Activated T-cell treated with anti-CD3 and anti-CD28 coated beads, Interleukin-2, amount 50 U/mL, for 4 hours (primary cell): ENCODE measurements around the gene BCAP29. TPM values are rescaled to one million over a fixed set of nuclear protein-coding genes. Genes with fewer than 3 reads are reported as not detected.
"Not testable (repeated sequence)": the region's sequence is repeated elsewhere in the genome, so short reads cannot be mapped to it uniquely, and the experiment has no call there.

ENCODE experiments used
- ATAC-seq, 2 donors: fragments of 200-7000 bp; cut with Tn5 transposase; one replicate each; pipeline ENCODE4 v1.10.0; 2021
- DNase-seq: peaks from one replicate; pipeline ENCODE4 v3.0.0-alpha.2; 2020
- H3K27me3 Mint-ChIP-seq: one replicate; pipeline ENCODE4 v1.8.0; 2021; ENCODE audit warnings: low read depth, mixed read lengths
- H3K36me3 Mint-ChIP-seq: one replicate; pipeline ENCODE4 v1.8.0; 2022; ENCODE audit warnings: mixed read lengths; ENCODE audit not compliant: insufficient read depth
- H3K4me1 Mint-ChIP-seq: one replicate; pipeline ENCODE4 v1.8.0; 2021; ENCODE audit warnings: low read depth, mixed read lengths
- H3K4me3 Mint-ChIP-seq: one replicate; pipeline ENCODE4 v1.8.0; 2021; ENCODE audit warnings: mild to moderate bottlenecking, moderate library complexity, mixed read lengths
- H3K9me3 Mint-ChIP-seq: one replicate; pipeline ENCODE4 v1.8.0; 2021; ENCODE audit warnings: mixed read lengths
- total RNA-seq, 3 donors: library from RNA; stranded (reverse); gene quantifications; one replicate each; pipeline ENCODE4 v1.2.1, GENCODE V29; 2021

Gene BCAP29
- total RNA-seq = 10 to 100 TPM; 26.5 to 29.2 (median 27.8) TPM

- Mint-ChIP-seq H3K27me3 (no peaks in the 10 kb centered on the region), H3K36me3 (peaks cover 7% of the 10 kb centered on the region), H3K4me1 (peaks cover 19% of the 10 kb centered on the region), H3K9me3 (no peaks in the 10 kb centered on the region), H3K4me3 (peak within 1 kb of the TSS; percentile 90)
- ATAC-seq (peak; percentile 98 to 99), DNase-seq (peak; percentile 51)
These were observed at the start of gene BCAP29 for GRCh38 chr7:107579885-107580715. Gene BCAP29, plus strand, starts transcription at chr7:107580246. Its CDS starts 527 bp downstream, at chr7:107580773.

- no peak for DNase-seq
- Mint-ChIP-seq H3K9me3 (peaks cover 7% of the 10 kb centered on the region), H3K4me3 (no peak overlapping the region), H3K36me3 (peaks cover 46% of the 10 kb centered on the region), H3K27me3 (no peaks in the 10 kb centered on the region), H3K4me1 (peaks cover 27% of the 10 kb centered on the region)
- no peak for ATAC-seq
These were observed 49.3 kb upstream of the BCAP29 start for GRCh38 chr7:107530751-107531150.

GRCh38 chr7:107534139-107534538 is 45.9 kb upstream of the BCAP29 start:
- H3K4me1 Mint-ChIP-seq = peaks cover 28% of the 10 kb centered on the region
- H3K4me3 Mint-ChIP-seq = no peak overlapping the region
- DNase-seq (no peak), ATAC-seq (no peak)
- no peaks in the 10 kb centered on the region for H3K27me3 Mint-ChIP-seq
- peaks cover 65% of the 10 kb centered on the region for H3K36me3 Mint-ChIP-seq
- peaks cover 11% of the 10 kb centered on the region for H3K9me3 Mint-ChIP-seq

GRCh38 chr7:107537228-107537627 is 42.8 kb upstream of the BCAP29 start:
- DNase-seq = not testable (repeated sequence)

GRCh38 chr7:107538001-107538400 is 42.0 kb upstream of the BCAP29 start:
- Mint-ChIP-seq H3K36me3 (peaks cover 64% of the 10 kb centered on the region), H3K4me3 (no peak overlapping the region), H3K9me3 (peaks cover 11% of the 10 kb centered on the region), H3K4me1 (peaks cover 26% of the 10 kb centered on the region), H3K27me3 (no peaks in the 10 kb centered on the region)
- no peak for ATAC-seq
- DNase-seq = no peak

More at GRCh38 chr7:107537228-107537627, 42.8 kb upstream of the BCAP29 start:
- peaks cover 11% of the 10 kb centered on the region for H3K9me3 Mint-ChIP-seq
- peaks cover 28% of the 10 kb centered on the region for H3K4me1 Mint-ChIP-seq
- peaks cover 65% of the 10 kb centered on the region for H3K36me3 Mint-ChIP-seq
- not testable (repeated sequence) for H3K27me3 Mint-ChIP-seq, H3K4me3 Mint-ChIP-seq, ATAC-seq

GRCh38 chr7:107543338-107543993 is 36.6 kb upstream of the BCAP29 start:
- Mint-ChIP-seq H3K9me3 (peaks cover 24% of the 10 kb centered on the region), H3K4me1 (peaks cover 5% of the 10 kb centered on the region), H3K27me3 (no peaks in the 10 kb centered on the region), H3K36me3 (peaks cover 63% of the 10 kb centered on the region), H3K4me3 (no peak overlapping the region)
- no peak for DNase-seq
- no peak for ATAC-seq

GRCh38 chr7:107544848-107545591 is 35.0 kb upstream of the BCAP29 start:
- DNase-seq (no peak), ATAC-seq (no peak)
- Mint-ChIP-seq H3K4me1 (peaks cover 10% of the 10 kb centered on the region), H3K4me3 (no peak overlapping the region), H3K9me3 (peaks cover 24% of the 10 kb centered on the region), H3K27me3 (no peaks in the 10 kb centered on the region), H3K36me3 (peaks cover 60% of the 10 kb centered on the region)

GRCh38 chr7:107551936-107552335 is 28.1 kb upstream of the BCAP29 start:
- no peak for DNase-seq
- Mint-ChIP-seq H3K36me3 (peaks cover 54% of the 10 kb centered on the region), H3K4me3 (no peak overlapping the region), H3K4me1 (peaks cover 40% of the 10 kb centered on the region), H3K9me3 (peaks cover 5% of the 10 kb centered on the region), H3K27me3 (no peaks in the 10 kb centered on the region)
- no peak for ATAC-seq

- Mint-ChIP-seq H3K36me3 (peaks cover 33% of the 10 kb centered on the region), H3K27me3 (no peaks in the 10 kb centered on the region), H3K4me1 (peaks cover 45% of the 10 kb centered on the region), H3K9me3 (no peaks in the 10 kb centered on the region), H3K4me3 (no peak overlapping the region)
- peak in 1 of 2 donors; percentile 52 for ATAC-seq
- no peak for DNase-seq
These were observed 24.2 kb upstream of the BCAP29 start for GRCh38 chr7:107555893-107556292.

- H3K4me1 Mint-ChIP-seq = peaks cover 56% of the 10 kb centered on the region
- H3K4me3 Mint-ChIP-seq = no peak overlapping the region
- ATAC-seq (no peak), DNase-seq (no peak)
- peaks cover 13% of the 10 kb centered on the region for H3K36me3 Mint-ChIP-seq
- no peaks in the 10 kb centered on the region for H3K27me3 Mint-ChIP-seq
- no peaks in the 10 kb centered on the region for H3K9me3 Mint-ChIP-seq
These were observed 20.2 kb upstream of the BCAP29 start for GRCh38 chr7:107559864-107560263.

- ATAC-seq (peak in 1 of 2 donors; percentile 12), DNase-seq (no peak)
- peaks cover 59% of the 10 kb centered on the region for H3K4me1 Mint-ChIP-seq
- peak overlapping the region; percentile 17 for H3K4me3 Mint-ChIP-seq
- H3K9me3 Mint-ChIP-seq = no peaks in the 10 kb centered on the region
- H3K27me3 Mint-ChIP-seq = no peaks in the 10 kb centered on the region
- peaks cover 6% of the 10 kb centered on the region for H3K36me3 Mint-ChIP-seq
These were observed 19.0 kb upstream of the BCAP29 start for GRCh38 chr7:107560898-107561516.

- peak; percentile 64 to 70 for ATAC-seq
- Mint-ChIP-seq H3K9me3 (no peaks in the 10 kb centered on the region), H3K4me1 (peaks cover 59% of the 10 kb centered on the region), H3K4me3 (peak overlapping the region; percentile 84), H3K36me3 (peaks cover 5% of the 10 kb centered on the region), H3K27me3 (no peaks in the 10 kb centered on the region)
- no peak for DNase-seq
These were observed 16.8 kb upstream of the BCAP29 start for GRCh38 chr7:107563081-107563774.

GRCh38 chr7:107563775-107564552 is 16.1 kb upstream of the BCAP29 start, which contains the start of the genes COG5 and DUS4L:
Gene COG5, minus strand, starts transcription at chr7:107563920. Its CDS starts 24 bp downstream, at chr7:107563896.
Gene DUS4L, plus strand, starts transcription at chr7:107563971. Its CDS starts 3,100 bp downstream, at chr7:107567071.
- Mint-ChIP-seq H3K4me3 (peak within 1 kb of the TSS; percentile 84), H3K27me3 (no peaks in the 10 kb centered on the region), H3K9me3 (no peaks in the 10 kb centered on the region), H3K4me1 (peaks cover 59% of the 10 kb centered on the region), H3K36me3 (peaks cover 5% of the 10 kb centered on the region)
- ATAC-seq (peak; percentile 93), DNase-seq (peak; percentile 81)
